AG10803 (cell line): ENCODE results near the gene CXCL17.
A peak's percentile ranks its signal among the peaks of the same experiment; 100 is the strongest.
"Not testable (repeated sequence)": the region's sequence is repeated elsewhere in the genome, so short reads cannot be mapped to it uniquely, and the experiment has no call there.

ENCODE experiments used
- DNase-seq: peaks from one replicate; pipeline ENCODE4 v3.0.0; 2010; ENCODE audit warnings: low read depth
- H3K4me3 ChIP-seq: 2 replicates; pipeline ENCODE4 v1.5.1; 2011; ENCODE audit warnings: mild to moderate bottlenecking, low read length, control low read depth
- TF ChIP-seq, protein P1 (sequence below): conservative IDR thresholded peaks from 2 replicates; pipeline ENCODE4 v1.5.1; 2011; ENCODE audit warnings: mild to moderate bottlenecking, low read length, control low read depth, inconsistent platforms

The CXCL17 gene

DNA sequence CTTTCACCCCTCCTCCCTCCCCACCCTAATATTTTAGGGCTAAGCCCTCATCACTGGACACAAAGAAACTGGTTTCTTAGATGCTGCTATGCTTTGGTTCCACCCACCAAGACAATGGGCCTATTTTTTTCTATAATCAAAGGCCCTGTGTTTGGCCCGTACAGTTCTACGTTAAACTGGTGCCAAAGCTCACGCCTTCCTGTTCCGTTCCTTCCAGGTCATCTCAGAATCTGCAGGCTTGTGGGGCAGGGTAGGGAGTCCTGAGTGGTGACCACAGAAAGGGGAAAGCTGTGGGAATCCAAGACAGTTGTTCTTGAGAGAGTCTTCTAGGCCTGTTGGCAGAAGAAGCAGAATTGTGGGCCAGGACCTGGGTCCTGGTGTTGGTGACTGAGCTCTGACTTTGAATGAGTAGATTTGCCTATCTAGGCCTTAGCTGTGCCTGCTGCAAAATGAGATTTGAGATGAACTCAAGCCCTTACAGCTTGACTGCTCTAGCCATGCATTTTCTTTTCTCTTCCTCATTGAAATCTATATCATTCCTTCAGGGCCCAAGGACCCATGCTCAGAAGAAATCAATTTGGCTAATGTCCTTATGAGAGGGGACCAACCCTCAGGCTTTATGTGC is 19.1 kb upstream of the CXCL17 start:
- TF ChIP-seq, protein P1, sequence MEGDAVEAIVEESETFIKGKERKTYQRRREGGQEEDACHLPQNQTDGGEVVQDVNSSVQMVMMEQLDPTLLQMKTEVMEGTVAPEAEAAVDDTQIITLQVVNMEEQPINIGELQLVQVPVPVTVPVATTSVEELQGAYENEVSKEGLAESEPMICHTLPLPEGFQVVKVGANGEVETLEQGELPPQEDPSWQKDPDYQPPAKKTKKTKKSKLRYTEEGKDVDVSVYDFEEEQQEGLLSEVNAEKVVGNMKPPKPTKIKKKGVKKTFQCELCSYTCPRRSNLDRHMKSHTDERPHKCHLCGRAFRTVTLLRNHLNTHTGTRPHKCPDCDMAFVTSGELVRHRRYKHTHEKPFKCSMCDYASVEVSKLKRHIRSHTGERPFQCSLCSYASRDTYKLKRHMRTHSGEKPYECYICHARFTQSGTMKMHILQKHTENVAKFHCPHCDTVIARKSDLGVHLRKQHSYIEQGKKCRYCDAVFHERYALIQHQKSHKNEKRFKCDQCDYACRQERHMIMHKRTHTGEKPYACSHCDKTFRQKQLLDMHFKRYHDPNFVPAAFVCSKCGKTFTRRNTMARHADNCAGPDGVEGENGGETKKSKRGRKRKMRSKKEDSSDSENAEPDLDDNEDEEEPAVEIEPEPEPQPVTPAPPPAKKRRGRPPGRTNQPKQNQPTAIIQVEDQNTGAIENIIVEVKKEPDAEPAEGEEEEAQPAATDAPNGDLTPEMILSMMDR: no peak
- no peak overlapping the region for H3K4me3 ChIP-seq
- DNase-seq: no peak

DNA sequence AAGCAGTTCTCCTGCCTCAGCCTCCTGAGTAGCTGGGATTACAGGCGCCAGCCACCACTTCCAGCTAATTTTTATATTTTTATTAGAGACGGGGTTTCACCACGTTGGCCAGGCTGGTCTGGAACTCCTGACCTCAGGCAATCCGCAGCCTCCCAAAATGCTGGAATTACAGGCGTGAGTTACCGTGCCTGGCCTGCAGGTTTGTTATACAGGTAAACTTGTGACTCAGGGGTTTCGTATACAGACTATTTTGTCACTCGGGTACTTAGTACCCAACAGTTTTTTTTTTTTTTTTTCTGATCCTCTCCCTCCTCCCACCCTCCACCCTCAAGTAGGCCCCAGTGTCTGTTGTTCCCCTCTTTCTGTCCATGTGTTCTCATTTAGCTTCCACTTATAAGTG is 18.5 kb upstream of the CXCL17 start:
- H3K4me3 ChIP-seq, DNase-seq: not testable (repeated sequence)

DNA sequence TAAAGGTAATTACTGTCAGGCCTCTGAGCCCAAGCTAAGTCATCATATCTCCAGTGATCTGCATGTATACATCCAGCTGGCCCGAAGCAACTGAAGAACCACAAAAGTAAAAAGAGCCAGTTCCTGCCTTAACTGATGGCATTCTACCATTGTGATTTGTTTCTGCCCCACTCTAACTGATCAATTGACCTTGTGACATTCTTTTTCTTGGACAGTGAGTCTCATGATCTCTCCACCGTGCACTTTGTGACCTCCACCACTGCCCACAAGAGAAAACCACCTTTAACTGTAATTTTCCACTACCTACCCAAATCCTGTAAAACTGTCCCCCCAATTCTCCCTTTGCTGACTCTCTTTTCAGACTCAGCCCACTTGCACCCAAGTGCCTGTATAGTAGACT is 17.2 kb upstream of the CXCL17 start:
- no peak overlapping the region for H3K4me3 ChIP-seq
- TF ChIP-seq, protein P1: no peak
- no peak for DNase-seq

DNA sequence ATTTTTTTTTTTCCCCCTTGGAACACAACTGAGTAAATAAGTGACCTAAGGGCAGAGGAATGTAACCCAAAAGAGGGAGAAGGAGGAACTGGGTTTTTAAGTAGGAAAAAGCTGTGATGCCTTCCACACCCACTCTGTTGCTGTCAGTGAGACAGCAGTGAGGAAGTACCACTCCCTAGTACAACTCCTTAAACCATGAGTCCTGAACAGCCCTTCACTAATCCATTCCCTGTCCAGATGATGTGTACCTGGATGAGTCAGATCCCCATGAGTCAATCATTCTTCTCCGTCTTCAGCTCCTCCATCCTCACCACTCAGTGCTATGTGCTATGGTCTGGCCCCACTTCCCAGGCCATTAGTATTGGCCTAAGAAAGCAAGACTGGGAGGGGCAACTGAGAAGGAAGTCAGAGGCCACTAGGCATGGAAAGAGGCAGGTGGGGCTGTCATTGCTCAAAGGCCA is 12.9 kb upstream of the CXCL17 start:
- no peak overlapping the region for H3K4me3 ChIP-seq
- DNase-seq: no peak
- TF ChIP-seq, protein P1: no peak

DNA sequence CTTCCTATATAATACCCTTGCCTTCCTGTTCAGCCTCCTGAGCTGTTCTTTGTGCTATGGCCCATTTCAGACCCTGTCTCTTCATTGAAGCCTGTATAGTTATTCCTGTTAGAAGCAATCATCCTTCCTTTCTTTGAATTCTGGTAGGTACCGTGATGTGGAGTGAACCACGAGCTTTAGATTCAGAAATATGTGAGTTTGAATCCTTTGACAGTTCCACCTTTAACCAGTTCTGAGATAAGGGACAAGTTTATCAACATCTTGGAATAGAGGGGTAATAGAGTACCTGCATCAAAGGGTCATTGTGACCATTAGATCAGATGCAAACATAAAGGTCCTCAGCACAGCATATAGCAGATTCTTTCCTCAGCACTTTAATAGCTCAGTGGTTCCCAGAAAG is 12.3 kb upstream of the CXCL17 start:
- H3K4me3 ChIP-seq: no peak overlapping the region
- DNase-seq: no peak
- TF ChIP-seq, protein P1: no peak

DNA sequence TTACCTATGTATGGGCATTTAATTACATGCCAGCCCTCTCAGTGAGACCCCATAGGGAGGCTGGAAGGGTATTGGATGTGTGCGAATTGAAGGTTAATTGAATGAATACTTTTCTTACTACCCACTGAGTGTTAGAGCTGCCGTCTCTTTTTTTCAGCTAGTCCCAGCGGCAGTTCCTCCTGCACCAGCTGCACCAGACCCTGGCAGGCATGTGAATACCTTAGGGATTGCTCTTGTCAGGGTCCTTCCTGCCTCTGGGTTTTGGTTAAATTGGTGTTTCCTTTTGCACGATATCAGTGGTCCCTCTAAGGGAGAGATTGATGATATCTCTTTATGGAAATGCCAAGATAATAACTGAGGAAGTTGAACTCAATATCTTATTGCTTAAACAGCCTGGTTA is 9.8 kb upstream of the CXCL17 start:
- TF ChIP-seq, protein P1: no peak
- DNase-seq: no peak
- H3K4me3 ChIP-seq: no peak overlapping the region

DNA sequence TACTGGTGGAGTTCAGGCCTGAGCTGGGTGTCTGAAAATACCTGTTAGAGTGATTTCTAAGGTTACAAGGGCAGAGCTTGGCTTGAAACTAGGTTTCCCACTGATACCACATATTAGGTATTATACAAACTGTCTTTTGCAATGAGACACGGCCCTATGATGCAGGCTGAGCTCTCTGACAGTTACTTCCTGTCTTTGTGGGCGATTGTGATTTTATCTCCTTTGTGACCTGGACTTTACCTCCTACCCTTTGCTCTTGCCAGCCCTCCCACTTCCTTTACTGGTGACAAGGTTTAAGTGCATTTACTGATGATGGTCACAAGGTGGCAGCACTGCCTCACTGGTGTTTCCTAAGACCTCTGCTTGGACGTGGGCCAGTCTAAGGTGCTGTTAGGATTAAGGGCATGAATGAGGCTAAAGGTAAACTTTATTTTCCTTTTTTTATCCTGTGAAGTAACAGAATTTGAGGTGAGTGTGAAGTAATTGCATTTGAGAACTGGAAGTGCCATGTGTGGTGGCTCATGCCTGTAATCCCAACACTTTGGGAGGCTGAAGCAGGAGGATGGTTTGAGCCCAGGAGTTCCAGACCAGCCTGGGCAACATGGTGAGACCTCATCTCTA is 7.7 kb upstream of the CXCL17 start:
- H3K4me3 ChIP-seq: no peak overlapping the region
- TF ChIP-seq, protein P1: peak; percentile 91
- peak; percentile 81 for DNase-seq

DNA sequence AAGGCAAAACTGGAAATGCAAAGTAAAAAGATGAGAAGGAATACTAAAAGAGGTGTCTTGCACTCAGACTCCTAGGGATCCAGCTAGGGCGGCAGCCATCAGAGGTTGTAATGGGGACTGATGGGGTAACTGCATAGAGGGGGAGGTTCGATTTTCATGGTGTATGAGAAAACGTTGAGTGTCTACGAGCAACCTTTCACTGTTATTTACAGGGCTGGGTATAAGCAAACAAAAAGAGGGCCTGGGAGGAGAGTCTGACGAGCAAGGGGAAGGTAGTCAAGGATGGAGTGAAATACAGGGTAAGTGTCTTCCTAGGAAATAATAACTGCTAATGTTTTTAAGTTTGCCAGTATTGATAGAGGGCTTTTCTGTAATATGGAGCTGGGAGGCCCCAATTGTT is 5.6 kb upstream of the CXCL17 start:
- H3K4me3 ChIP-seq, DNase-seq: not testable (repeated sequence)
